Measurements from ENCODE around the gene CDAN1. TPM values are rescaled to one million over a fixed set of nuclear protein-coding genes. Genes with fewer than 3 reads are reported as not detected.

Gene CDAN1
- total and polyA plus RNA-seq, 2 of the 8 experiments (the other 6 are each of a cell fraction or from before 2014, with no cell fraction given): 4.5 to 18.6 TPM

DNA sequence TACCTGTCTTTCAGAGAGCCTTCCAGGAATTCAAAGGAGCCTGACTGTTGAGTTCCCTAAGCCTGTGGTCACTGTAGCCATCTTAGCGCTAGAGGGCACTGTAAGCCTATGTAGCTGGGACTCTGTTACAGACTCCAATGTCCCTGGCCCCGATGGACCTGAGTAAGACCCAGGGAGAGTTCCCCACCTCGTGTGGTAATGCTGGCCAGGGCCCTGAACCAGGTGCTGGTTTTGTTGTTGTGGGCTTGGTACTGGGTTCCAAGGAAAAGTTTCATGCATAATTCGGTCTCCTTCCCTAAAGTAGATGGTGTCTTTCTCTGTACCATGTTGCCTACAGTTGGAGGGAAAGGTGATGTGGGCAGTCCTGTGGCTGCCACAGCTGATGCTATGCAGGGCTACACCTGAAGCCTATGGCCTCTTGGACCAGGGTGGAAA, 32.4 kb downstream of the CDAN1 start:
- H3K79me2 ChIP-seq (ENCODE audit: control insufficient read depth in 1 of 2, insufficient read depth in 2 of 2, low read length in 2 of 2): no peaks in the 10 kb centered on the region
- H2BK120ac ChIP-seq (replicated peaks; ENCODE audit: low read depth, low read length): no peak overlapping the region
- no peak overlapping the region for H3K23ac ChIP-seq (ENCODE audit: insufficient read length)
- no peak overlapping the region for H3K27ac ChIP-seq (ENCODE audit: low read depth, low read length)
- H2BK12ac ChIP-seq (ENCODE audit: low read depth, low read length): no peak overlapping the region
- H4K20me1 ChIP-seq (replicated peaks in 1 of 2; ENCODE audit: control insufficient read depth in 1 of 2, insufficient read depth in 2 of 2, low read length in 2 of 2): peaks cover 0 to 2% of the 10 kb centered on the region in 2 experiments
- H4K8ac ChIP-seq (ENCODE audit: extremely low read depth, insufficient read depth, low read length): no peak overlapping the region
- no peak overlapping the region for H3K18ac ChIP-seq (ENCODE audit: extremely low read depth, low read length)
- TF ChIP-seq, protein P1, sequence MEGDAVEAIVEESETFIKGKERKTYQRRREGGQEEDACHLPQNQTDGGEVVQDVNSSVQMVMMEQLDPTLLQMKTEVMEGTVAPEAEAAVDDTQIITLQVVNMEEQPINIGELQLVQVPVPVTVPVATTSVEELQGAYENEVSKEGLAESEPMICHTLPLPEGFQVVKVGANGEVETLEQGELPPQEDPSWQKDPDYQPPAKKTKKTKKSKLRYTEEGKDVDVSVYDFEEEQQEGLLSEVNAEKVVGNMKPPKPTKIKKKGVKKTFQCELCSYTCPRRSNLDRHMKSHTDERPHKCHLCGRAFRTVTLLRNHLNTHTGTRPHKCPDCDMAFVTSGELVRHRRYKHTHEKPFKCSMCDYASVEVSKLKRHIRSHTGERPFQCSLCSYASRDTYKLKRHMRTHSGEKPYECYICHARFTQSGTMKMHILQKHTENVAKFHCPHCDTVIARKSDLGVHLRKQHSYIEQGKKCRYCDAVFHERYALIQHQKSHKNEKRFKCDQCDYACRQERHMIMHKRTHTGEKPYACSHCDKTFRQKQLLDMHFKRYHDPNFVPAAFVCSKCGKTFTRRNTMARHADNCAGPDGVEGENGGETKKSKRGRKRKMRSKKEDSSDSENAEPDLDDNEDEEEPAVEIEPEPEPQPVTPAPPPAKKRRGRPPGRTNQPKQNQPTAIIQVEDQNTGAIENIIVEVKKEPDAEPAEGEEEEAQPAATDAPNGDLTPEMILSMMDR (IDR thresholded peaks at IDR 0.05; ENCODE audit: control extremely low read depth in 1 of 3, insufficient read depth in 1 of 3, low read depth in 1 of 3, low read length in 3 of 3): peak; percentile 57 to 90 (median 90)
- peak; percentile 96 to 99 for TF ChIP-seq RAD21 (IDR thresholded peaks at IDR 0.05 in 1 of 2, conservative IDR thresholded peaks at IDR 0.05 in 1 of 2; ENCODE audit: low read depth in 2 of 2, low read length in 2 of 2)
- no peak for TF ChIP-seq TAF7 (optimal IDR thresholded peaks at IDR 0.05; ENCODE audit: borderline replicate concordance, low read depth, low read length)
- WGBS, 2 experiments (ENCODE audit: extremely low coverage in 1 of 2, insufficient coverage in 1 of 2, insufficient read length in 1 of 2, insufficient replicate concordance in 2 of 2, low coverage in 1 of 2, low lambda C conversion rate in 2 of 2, missing lambda C conversion rate in 1 of 2): 63% methylated on average over 4 of the region's 4 CpGs; no CpG with 5 or more reads in 1 of the 2 experiments
- no peaks in the 10 kb centered on the region for H3K9me3 ChIP-seq (ENCODE audit: insufficient read depth in 2 of 2, low read depth in 1 of 2, low read length in 1 of 2)
- ChIA-PET CTCF (ENCODE audit: partially characterized antibody) (interaction anchor here (0.5 to 4.7 kb wide), 14 partner anchors 9 to 576 kb away, joined by 3 to 31 read pairs (median 4); partner anchors contain the start of gene CDAN1), POLR2A (ENCODE audit: partially characterized antibody) (no interaction called here)
- no peak overlapping the region for H2AK5ac ChIP-seq (ENCODE audit: low read depth, low read length)
- DNase-seq (ENCODE audit: low read depth in 1 of 2, low spot score in 2 of 2) (peak; percentile 25 to 70), FAIRE-seq (peak; percentile 79)
- no peak overlapping the region for H2BK15ac ChIP-seq (ENCODE audit: low read length)
- H3K4ac ChIP-seq (replicated peaks; ENCODE audit: insufficient read length, low read depth, low read length): no peak overlapping the region
- H2BK5ac ChIP-seq (ENCODE audit: low read depth, low read length): no peak overlapping the region
- no peak overlapping the region for H4K5ac ChIP-seq (ENCODE audit: insufficient read length, low read depth, low read length)
- no peaks in the 10 kb centered on the region for H3K27me3 ChIP-seq (replicated peaks in 1 of 4; ENCODE audit: control insufficient read depth in 3 of 4, extremely low read depth in 1 of 4, insufficient read depth in 3 of 4, low read length in 3 of 4)
- no peak overlapping the region for H2AFZ ChIP-seq (ENCODE audit: low read length)
- H3K36me3 ChIP-seq (ENCODE audit: control insufficient read depth in 2 of 4, insufficient read depth in 4 of 4, low read length in 3 of 4): no peaks in the 10 kb centered on the region
- H3K9ac ChIP-seq (replicated peaks in 1 of 4; ENCODE audit: extremely low read depth in 1 of 4, low read depth in 3 of 4, low read length in 3 of 4): no peak overlapping the region
- H3K4me2 ChIP-seq (ENCODE audit: insufficient read depth in 1 of 2, low read depth in 2 of 2, low read length in 2 of 2): no peak overlapping the region
- no peaks in the 10 kb centered on the region for H3K23me2 ChIP-seq (ENCODE audit: low read depth, low read length)
- no peak overlapping the region for H2BK20ac ChIP-seq (ENCODE audit: low read length)
- no peak overlapping the region for H4K91ac ChIP-seq (replicated peaks; ENCODE audit: insufficient read length, low read length)
- no peaks in the 10 kb centered on the region for H3K4me1 ChIP-seq (replicated peaks in 1 of 4; ENCODE audit: control insufficient read depth in 3 of 4, insufficient read depth in 4 of 4, low read length in 3 of 4)
- H3K79me1 ChIP-seq (ENCODE audit: low read depth, low read length): no peaks in the 10 kb centered on the region
- no peak overlapping the region for H3K56ac ChIP-seq (replicated peaks; ENCODE audit: insufficient read length, low read depth, low read length)
- no peak overlapping the region for H3K14ac ChIP-seq (ENCODE audit: insufficient read length)
- no peak overlapping the region for H3K4me3 ChIP-seq (ENCODE audit: extremely low read depth in 1 of 4, insufficient read depth in 2 of 4, low read depth in 3 of 4, low read length in 4 of 4)
